Testis (tissue), 3 donors: ENCODE data around the gene PRKAB2. TPM values are rescaled to one million over a fixed set of nuclear protein-coding genes. Genes with fewer than 3 reads are reported as not detected.
"Not testable (repeated sequence)": the region's sequence is repeated elsewhere in the genome, so short reads cannot be mapped to it uniquely, and the experiment has no call there.

Experiments
- DNase-seq: peaks from one replicate; pipeline ENCODE4 v3.0.0-alpha.2; 2019
- H3K27ac ChIP-seq, 2 donors: fragments of 200-600 bp; sonication (generic); one replicate each; pipeline ENCODE4 v1.5.1; 2019
- H3K27me3 ChIP-seq: fragments of 200-600 bp; sonication (generic); one replicate; pipeline ENCODE4 v1.5.1; 2019
- H3K36me3 ChIP-seq: fragments of 200-600 bp; sonication (generic); one replicate; pipeline ENCODE4 v1.5.1; 2017; ENCODE audit warnings: low read depth; ENCODE audit errors: missing control alignments
- H3K4me1 ChIP-seq: fragments of 200-600 bp; sonication (generic); one replicate; pipeline ENCODE4 v1.5.1; 2019
- H3K4me3 ChIP-seq, 2 donors: fragments of 200-600 bp; sonication (generic); one replicate each; pipeline ENCODE4 v1.5.1; 2017 to 2019
- H3K9me3 ChIP-seq: fragments of 200-600 bp; sonication (generic); one replicate; pipeline ENCODE4 v1.5.1; 2017
- CTCF ChIP-seq, 3 experiments: fragments of 450-650 bp in 2 of 3; fragments of 200-600 bp in 1 of 3; sonication (generic) in 1 of 3; IDR thresholded peaks; one replicate each; pipeline ENCODE4 v1.5.1; 2016 to 2019; ENCODE audit warnings: antibody characterized with exemption in 3 of 3, mild to moderate bottlenecking in 2 of 3, moderate library complexity in 1 of 3
- POLR2A ChIP-seq: fragments of 450-650 bp; IDR thresholded peaks from one replicate; pipeline ENCODE4 v1.6.1; 2017; ENCODE audit warnings: antibody characterized with exemption, mild to moderate bottlenecking, moderate library complexity
- WGBS, 2 donors: methylation state at CpG; one replicate each; pipeline ENCODE4 v1.1.5; 2018; 5-methylcytosine and 5-hydroxymethylcytosine counted together
- intact Hi-C: fragments of 100-400 bp; cut with DNase I; formaldehyde crosslinking; loops from one replicate; pipeline ENCODE4 v1.15.1; 2023; ENCODE audit warnings: low total_unique reads
- polyA plus RNA-seq: library from polyadenylated mRNA; stranded (reverse); fragments of 350-450 nt; fragmentation: Illumina TruSeq; extraction: RNeasy Lipid Tissue Mini Kit (QIAGEN cat#74804); gene quantifications from one replicate; pipeline ENCODE4 v1.2.3, GENCODE V29; 2014; ENCODE audit warnings: low read depth, low replicate concordance; ENCODE audit not compliant: insufficient read depth
- total RNA-seq, 2 donors: library from RNA; depleted of rRNA; stranded (reverse); fragments of >200 nt; gene quantifications; one replicate each; pipeline ENCODE4 v1.2.3, GENCODE V29; 2016

The PRKAB2 gene
- total and polyA plus RNA-seq, 3 donors from 2014 or later, result 14.6 to 20.7 (median 15.5) TPM

DNA sequence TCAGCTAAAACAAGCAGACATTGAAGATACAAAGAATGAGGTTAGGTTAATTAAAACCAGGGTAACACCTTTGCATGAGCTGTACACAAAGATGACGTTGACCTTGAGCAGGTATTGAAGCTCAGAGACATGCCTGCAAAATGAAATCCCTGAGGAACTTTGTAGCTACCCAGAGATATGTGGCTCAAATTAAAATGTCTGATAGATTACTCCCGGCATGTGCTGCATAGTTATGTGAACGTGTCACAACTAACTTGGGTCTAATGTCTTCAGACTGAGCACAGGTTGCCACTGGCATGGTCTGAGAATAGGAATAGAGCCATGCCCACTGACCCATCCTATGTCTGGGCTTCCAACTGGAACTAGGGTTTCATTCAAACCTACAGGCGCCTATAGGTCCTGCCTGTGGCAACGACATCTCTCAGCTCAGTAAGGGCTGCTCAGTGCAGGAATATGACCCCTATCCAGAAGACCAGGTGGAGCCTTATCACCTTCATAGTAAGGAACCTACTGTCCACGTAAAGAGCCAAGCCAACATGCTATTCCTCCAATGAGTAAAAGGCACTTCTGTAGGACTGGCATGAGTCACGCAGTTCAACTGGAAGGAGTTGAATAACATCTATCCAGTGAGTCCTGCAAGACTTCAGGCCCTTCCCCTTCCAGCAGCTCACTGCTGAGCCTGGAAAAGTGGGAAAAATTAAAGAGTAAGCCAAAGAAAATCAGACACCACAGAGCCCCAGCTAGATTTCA, 60.7 kb downstream of the PRKAB2 start:
- intact Hi-C loops, result no loop called here
- H3K4me3 ChIP-seq, result no peak overlapping the region
- no peaks in the 10 kb centered on the region for H3K4me1 ChIP-seq
- 77 to 86% methylated on average over 5 to 7 of the region's 7 CpGs for WGBS, 2 donors
- H3K27ac ChIP-seq, result no peak overlapping the region
- H3K9me3 ChIP-seq, result no peaks in the 10 kb centered on the region
- DNase-seq, result no peak
- TF ChIP-seq CTCF (IDR thresholded peaks at IDR 0.05), result no peak
- no peak for TF ChIP-seq POLR2A
- no peaks in the 10 kb centered on the region for H3K27me3 ChIP-seq
- no peaks in the 10 kb centered on the region for H3K36me3 ChIP-seq

- H3K4me1 ChIP-seq, result no peaks in the 10 kb centered on the region
- intact Hi-C loops, result no loop called here
- H3K9me3 ChIP-seq, result no peaks in the 10 kb centered on the region
- TF ChIP-seq CTCF (IDR thresholded peaks at IDR 0.05), result no peak
- no peaks in the 10 kb centered on the region for H3K36me3 ChIP-seq
- no peaks in the 10 kb centered on the region for H3K27me3 ChIP-seq
- DNase-seq, result no peak
- 89 to 97% methylated on average over 1 of the region's 1 CpG for WGBS, 2 donors
- H3K4me3 ChIP-seq, result no peak overlapping the region
- H3K27ac ChIP-seq, result no peak overlapping the region
These were observed 61.4 kb downstream of the PRKAB2 start for GRCh38 chr1:147110872-147111271.

DNA sequence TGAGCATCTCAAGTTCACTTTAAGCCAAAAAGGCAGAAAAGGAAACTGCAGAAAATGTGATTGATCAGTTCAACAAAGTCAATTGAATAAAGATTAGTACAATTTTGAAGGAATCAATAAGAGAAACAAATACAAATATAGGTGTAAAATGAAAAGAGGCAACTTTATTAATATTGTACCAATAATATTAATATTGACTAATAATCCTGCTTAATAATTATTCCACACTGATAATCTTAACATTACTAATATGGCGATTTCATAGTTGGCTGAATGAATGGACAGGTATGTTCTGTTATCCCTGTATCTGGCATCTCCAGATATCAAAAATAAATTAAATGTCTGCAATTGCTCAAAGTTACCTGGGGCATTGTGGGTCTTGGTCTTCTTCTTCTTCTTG, 61.8 kb downstream of the PRKAB2 start:
- Histone ChIP-seq H3K9me3 (no peaks in the 10 kb centered on the region), H3K4me3 (no peak overlapping the region), H3K27ac (no peak overlapping the region), H3K36me3 (no peaks in the 10 kb centered on the region), H3K4me1 (no peaks in the 10 kb centered on the region), H3K27me3 (no peaks in the 10 kb centered on the region)
- intact Hi-C loops, result no loop called here
- WGBS, 2 donors, result 84 to 86% methylated on average over 1 of the region's 1 CpG
- TF ChIP-seq CTCF (IDR thresholded peaks at IDR 0.05), result no peak
- TF ChIP-seq POLR2A, result no peak
- no peak for DNase-seq

DNA sequence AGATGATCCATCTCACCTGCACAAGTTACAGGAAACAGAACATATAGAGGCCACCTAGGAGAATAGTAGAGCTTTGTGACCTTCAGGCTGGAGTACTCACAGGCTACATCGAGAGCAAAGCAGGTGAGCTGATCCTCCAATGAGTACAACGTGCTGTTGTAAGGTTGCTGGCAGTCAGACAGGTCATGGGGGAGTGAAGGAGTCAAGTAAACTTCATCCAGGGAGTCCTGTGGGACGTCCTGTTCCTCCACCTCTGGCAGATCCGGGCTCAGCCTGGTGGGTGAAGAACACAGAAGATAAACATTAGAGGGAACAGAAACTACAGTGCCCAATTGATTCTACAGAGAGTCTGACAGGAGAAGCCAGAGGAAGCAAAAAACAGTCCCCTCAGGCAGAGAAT, 62.5 kb downstream of the PRKAB2 start:
- no peaks in the 10 kb centered on the region for H3K27me3 ChIP-seq
- H3K36me3 ChIP-seq, result no peaks in the 10 kb centered on the region
- 22 to 39% methylated on average over 4 of the region's 4 CpGs for WGBS, 2 donors
- TF ChIP-seq CTCF (IDR thresholded peaks at IDR 0.05) (no peak), POLR2A (no peak)
- intact Hi-C loops, result no loop called here
- no peak overlapping the region for H3K27ac ChIP-seq
- no peaks in the 10 kb centered on the region for H3K9me3 ChIP-seq
- no peak for DNase-seq
- H3K4me1 ChIP-seq, result no peaks in the 10 kb centered on the region
- no peak overlapping the region for H3K4me3 ChIP-seq

DNA sequence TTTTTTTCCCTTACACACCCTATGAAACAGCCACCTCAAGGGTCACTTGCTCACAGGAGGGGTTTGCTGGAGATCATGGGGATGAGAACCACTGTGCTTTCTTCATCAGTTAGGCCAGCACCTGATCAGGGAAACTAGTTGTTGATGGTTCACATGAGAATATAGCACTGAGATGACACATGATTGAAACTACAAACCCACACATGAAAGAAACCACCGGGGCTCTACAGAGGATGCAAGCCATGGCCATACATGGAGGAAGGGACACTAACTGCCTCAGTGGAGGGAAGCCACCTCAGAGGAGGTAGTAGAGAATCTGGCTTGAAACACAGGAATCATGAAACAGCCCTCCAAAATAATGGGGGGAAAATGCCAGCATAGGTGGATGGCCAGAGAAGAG, 63.2 kb downstream of the PRKAB2 start:
- intact Hi-C loops, result no loop called here
- DNase-seq, result no peak
- TF ChIP-seq POLR2A (no peak), CTCF (IDR thresholded peaks at IDR 0.05) (no peak)
- no peak overlapping the region for H3K4me3 ChIP-seq
- no peaks in the 10 kb centered on the region for H3K4me1 ChIP-seq
- H3K36me3 ChIP-seq, result no peaks in the 10 kb centered on the region
- no peaks in the 10 kb centered on the region for H3K27me3 ChIP-seq
- no peak overlapping the region for H3K27ac ChIP-seq
- H3K9me3 ChIP-seq, result no peaks in the 10 kb centered on the region
- 80 to 86% methylated on average over 1 of the region's 1 CpG for WGBS, 2 donors

GRCh38 chr1:147106407-147106881, 65.8 kb downstream of the PRKAB2 start:
- WGBS, 2 donors, result 54 to 56% methylated on average over 7 to 9 of the region's 9 CpGs
- H3K27me3 ChIP-seq, H3K4me3 ChIP-seq, intact Hi-C loops, H3K36me3 ChIP-seq, H3K27ac ChIP-seq, H3K9me3 ChIP-seq, DNase-seq, H3K4me1 ChIP-seq: not testable (repeated sequence)
